BE2C (cell line): ENCODE data around the gene TMEM178B.

ENCODE experiments used
- DNase-seq: peaks from one replicate; pipeline ENCODE4 v3.0.0-alpha.2; 2020
- H3K27me3 ChIP-seq: fragments of 250-450 bp; sonication (Bioruptor Pico); 2 replicates; pipeline ENCODE4 v1.5.1; 2020; ENCODE audit warnings: mild to moderate bottlenecking
- H3K36me3 ChIP-seq: fragments of 250-450 bp; sonication (Bioruptor Pico); 2 replicates; pipeline ENCODE4 v1.5.1; 2020; ENCODE audit warnings: mild to moderate bottlenecking
- H3K4me1 ChIP-seq: fragments of 250-450 bp; sonication (Bioruptor Pico); 2 replicates; pipeline ENCODE4 v1.5.1; 2020
- H3K4me3 ChIP-seq: 2 replicates; pipeline ENCODE4 v1.5.1; 2011; ENCODE audit warnings: low read depth, low read length
- H3K9me3 ChIP-seq: fragments of 250-450 bp; sonication (Bioruptor Pico); 2 replicates; pipeline ENCODE4 v1.5.1; 2020
- TF ChIP-seq, protein P1 (sequence below): IDR thresholded peaks from 2 replicates; pipeline ENCODE4 v1.5.1; 2012; ENCODE audit warnings: mild to moderate bottlenecking, low read depth, low read length

The TMEM178B gene

DNA sequence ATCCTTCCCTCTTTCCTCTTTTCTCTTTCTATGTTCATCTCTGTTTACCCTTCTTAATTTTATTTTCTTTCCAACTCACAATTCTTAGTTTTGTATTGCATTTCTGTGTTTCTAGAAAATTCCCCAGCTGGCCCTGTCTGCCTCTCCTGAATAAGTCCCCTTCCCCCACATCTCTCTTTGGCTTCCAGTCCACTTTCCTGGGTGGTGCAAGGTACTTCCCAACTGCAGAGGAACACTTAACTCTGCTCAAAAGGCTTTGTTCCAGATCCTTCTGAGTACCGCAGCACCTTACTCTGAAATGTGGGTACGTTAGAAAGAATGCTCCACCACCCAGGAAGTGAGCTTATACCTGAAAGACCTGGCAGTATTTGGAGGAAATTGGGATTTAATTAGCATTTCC is 227.0 kb downstream of the TMEM178B start:
- TF ChIP-seq, protein P1, sequence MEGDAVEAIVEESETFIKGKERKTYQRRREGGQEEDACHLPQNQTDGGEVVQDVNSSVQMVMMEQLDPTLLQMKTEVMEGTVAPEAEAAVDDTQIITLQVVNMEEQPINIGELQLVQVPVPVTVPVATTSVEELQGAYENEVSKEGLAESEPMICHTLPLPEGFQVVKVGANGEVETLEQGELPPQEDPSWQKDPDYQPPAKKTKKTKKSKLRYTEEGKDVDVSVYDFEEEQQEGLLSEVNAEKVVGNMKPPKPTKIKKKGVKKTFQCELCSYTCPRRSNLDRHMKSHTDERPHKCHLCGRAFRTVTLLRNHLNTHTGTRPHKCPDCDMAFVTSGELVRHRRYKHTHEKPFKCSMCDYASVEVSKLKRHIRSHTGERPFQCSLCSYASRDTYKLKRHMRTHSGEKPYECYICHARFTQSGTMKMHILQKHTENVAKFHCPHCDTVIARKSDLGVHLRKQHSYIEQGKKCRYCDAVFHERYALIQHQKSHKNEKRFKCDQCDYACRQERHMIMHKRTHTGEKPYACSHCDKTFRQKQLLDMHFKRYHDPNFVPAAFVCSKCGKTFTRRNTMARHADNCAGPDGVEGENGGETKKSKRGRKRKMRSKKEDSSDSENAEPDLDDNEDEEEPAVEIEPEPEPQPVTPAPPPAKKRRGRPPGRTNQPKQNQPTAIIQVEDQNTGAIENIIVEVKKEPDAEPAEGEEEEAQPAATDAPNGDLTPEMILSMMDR: no peak
- H3K9me3 ChIP-seq: no peaks in the 10 kb centered on the region
- H3K36me3 ChIP-seq: no peaks in the 10 kb centered on the region
- H3K4me3 ChIP-seq: no peak overlapping the region
- H3K27me3 ChIP-seq: no peaks in the 10 kb centered on the region
- DNase-seq: no peak
- no peaks in the 10 kb centered on the region for H3K4me1 ChIP-seq

DNA sequence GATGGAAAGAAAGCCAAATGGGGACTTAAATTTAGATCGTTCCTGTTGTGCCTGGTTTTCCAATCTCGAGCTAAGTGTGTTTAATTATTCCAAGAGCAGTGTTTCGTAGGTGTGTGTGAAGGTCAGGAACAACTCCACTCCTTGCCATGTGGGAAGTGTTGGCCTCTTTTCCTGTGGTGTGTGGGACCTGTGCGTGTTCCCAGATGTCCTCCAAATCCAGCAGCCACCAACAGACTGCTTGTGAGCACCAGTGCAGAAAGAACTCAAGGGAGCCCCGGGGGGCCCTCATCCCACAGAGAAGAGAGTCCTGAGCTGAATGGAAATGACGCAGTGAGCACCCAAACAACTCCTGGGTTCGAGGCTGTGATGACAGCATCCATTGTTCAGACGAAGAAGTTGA is 227.7 kb downstream of the TMEM178B start:
- Histone ChIP-seq H3K4me1 (no peaks in the 10 kb centered on the region), H3K4me3 (no peak overlapping the region), H3K36me3 (no peaks in the 10 kb centered on the region), H3K9me3 (no peaks in the 10 kb centered on the region), H3K27me3 (no peaks in the 10 kb centered on the region)
- DNase-seq: no peak
- TF ChIP-seq, protein P1: no peak

DNA sequence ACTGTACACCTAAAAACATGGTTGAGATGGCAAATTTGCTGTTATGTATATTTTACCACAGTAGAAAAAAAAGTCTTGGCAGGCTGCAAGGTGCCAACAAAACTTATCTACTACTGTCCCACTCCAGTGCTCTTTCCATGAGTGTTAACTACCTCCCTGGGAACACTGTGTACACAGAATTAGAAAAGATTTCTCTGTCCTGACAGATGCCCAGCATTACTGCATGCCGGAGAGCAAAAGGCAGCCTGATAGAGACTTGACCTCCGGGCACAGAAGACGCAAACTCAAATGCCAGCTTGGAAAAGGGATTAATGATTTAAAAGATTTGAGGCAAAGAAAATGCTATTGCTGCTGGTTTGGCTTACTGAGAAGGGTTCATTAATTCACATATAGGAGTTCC is 228.8 kb downstream of the TMEM178B start:
- Histone ChIP-seq H3K27me3 (no peaks in the 10 kb centered on the region), H3K4me3 (no peak overlapping the region), H3K9me3 (no peaks in the 10 kb centered on the region), H3K36me3 (no peaks in the 10 kb centered on the region), H3K4me1 (no peaks in the 10 kb centered on the region)
- TF ChIP-seq, protein P1: no peak
- no peak for DNase-seq

DNA sequence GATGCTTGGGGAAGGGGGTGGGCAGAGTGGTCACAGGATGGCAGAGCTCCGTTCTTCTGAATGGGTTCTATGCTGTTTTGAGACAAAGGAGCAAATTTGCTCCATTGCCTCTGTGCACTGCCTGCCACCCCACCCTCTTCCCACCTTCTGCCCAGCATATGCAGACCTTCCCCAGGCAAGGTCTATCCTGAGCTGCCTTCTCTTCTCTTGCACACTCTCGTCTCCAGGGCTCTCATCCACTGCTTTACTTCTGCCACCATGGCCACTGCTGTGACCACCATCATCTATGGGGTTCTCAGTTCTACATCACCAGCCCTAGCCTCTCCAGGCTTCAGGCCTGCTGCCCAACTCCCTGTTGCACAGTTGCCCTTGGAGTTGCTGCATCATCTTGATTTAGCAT is 230.4 kb downstream of the TMEM178B start:
- no peaks in the 10 kb centered on the region for H3K36me3 ChIP-seq
- H3K4me1 ChIP-seq: no peaks in the 10 kb centered on the region
- no peaks in the 10 kb centered on the region for H3K9me3 ChIP-seq
- H3K27me3 ChIP-seq: no peaks in the 10 kb centered on the region
- TF ChIP-seq, protein P1: no peak
- no peak for DNase-seq
- H3K4me3 ChIP-seq: no peak overlapping the region

DNA sequence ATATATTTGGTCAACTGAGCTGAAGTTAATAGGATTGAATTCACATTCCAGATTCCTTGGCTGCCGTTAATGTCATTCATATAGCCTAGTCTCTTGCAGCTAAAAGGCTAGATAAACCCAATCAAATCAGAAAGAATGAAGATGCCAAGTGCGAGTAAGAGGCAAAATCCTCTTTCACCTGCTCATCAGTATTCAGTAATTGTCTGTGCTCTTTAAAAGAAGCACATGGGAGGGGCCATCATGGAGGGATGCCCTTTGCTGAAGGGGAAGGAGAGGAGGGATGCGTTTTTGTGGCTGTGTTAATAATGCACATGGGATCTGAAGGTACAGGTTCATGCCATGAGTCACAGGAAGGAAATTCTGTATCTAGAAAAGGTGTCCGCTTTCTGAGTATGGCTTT is 232.2 kb downstream of the TMEM178B start:
- H3K9me3 ChIP-seq: no peaks in the 10 kb centered on the region; the same call in 1 of the 2 replicates
- no peaks in the 10 kb centered on the region for H3K27me3 ChIP-seq
- no peak for DNase-seq
- H3K4me3 ChIP-seq: no peak overlapping the region
- H3K36me3 ChIP-seq: no peaks in the 10 kb centered on the region
- no peaks in the 10 kb centered on the region for H3K4me1 ChIP-seq
- TF ChIP-seq, protein P1: no peak

DNA sequence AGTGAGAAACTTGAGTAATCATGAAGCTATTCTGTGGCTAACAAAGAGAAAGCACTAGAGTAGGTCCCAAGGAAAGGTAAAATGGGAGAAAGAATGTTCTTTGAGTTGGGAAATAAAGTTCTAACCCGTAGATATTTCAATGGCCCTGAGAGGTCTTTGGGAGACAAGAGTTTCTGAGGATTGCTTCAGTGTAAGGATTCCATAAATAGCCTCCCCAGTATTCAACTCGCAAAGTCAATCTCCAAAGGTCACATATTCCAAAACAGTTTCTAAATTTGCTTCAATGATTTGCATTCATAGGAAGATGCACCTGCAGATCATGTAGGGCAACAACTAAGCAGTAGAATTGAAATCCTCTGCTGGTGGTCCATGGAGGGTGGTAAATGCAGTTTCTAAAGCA is 238.5 kb downstream of the TMEM178B start:
- no peaks in the 10 kb centered on the region for H3K4me1 ChIP-seq
- H3K4me3 ChIP-seq: no peak overlapping the region
- no peak for DNase-seq
- no peaks in the 10 kb centered on the region for H3K27me3 ChIP-seq
- no peaks in the 10 kb centered on the region; the same call in 1 of the 2 replicates for H3K9me3 ChIP-seq
- TF ChIP-seq, protein P1: no peak
- no peaks in the 10 kb centered on the region for H3K36me3 ChIP-seq
